ENCODE results near the gene NFKBIE. TPM values are rescaled to one million over a fixed set of nuclear protein-coding genes. Genes with fewer than 3 reads are reported as not detected.

The NFKBIE gene
- total and polyA plus RNA-seq, 9 of the 15 experiments (the other 6 are each of a cell fraction or from before 2014, with no cell fraction given): 2.1 to 16.4 (median 11.7) TPM

- TF ChIP-seq HDAC8 (tag; IDR thresholded peaks at IDR 0.05) (no peak), ZNF263 (CRISPR knock-in tag; IDR thresholded peaks at IDR 0.05; ENCODE audit: borderline replicate concordance) (no peak), MCM5 (IDR thresholded peaks at IDR 0.05; ENCODE audit: low read depth) (no peak), MEIS2 (IDR thresholded peaks at IDR 0.05; ENCODE audit: partially characterized antibody) (no peak), HMG20B (CRISPR knock-in tag; IDR thresholded peaks at IDR 0.05) (no peak), EHMT2 (IDR thresholded peaks at IDR 0.05) (no peak), MTA1 (IDR thresholded peaks at IDR 0.05; ENCODE audit: borderline replicate concordance) (no peak), DPF2 (IDR thresholded peaks at IDR 0.05) (no peak), ILK (tag; IDR thresholded peaks at IDR 0.05; ENCODE audit: borderline replicate concordance, low read depth) (no peak), SRSF3 (IDR thresholded peaks at IDR 0.05; ENCODE audit: insufficient read depth, low read length) (no peak), SAFB (IDR thresholded peaks at IDR 0.05; ENCODE audit: borderline replicate concordance, low read depth, low read length) (no peak), RNF2 (IDR thresholded peaks at IDR 0.05) (no peak), ZNF24 (IDR thresholded peaks at IDR 0.05) (no peak), GTF2A2 (tag; IDR thresholded peaks at IDR 0.05) (no peak), FOXM1 (IDR thresholded peaks at IDR 0.05; ENCODE audit: low read depth) (no peak), FOXM1 (CRISPR knock-in tag; IDR thresholded peaks at IDR 0.05; ENCODE audit: low read depth) (no peak), RBM14 (IDR thresholded peaks at IDR 0.05; ENCODE audit: borderline replicate concordance, insufficient read depth, low read depth, low read length) (no peak), ZNF740 (CRISPR knock-in tag; IDR thresholded peaks at IDR 0.05) (no peak), ZNF740 (tag; IDR thresholded peaks at IDR 0.05) (no peak), GTF2B (IDR thresholded peaks at IDR 0.05; ENCODE audit: extremely low read depth, insufficient read length) (no peak), TFAM (CRISPR knock-in tag; conservative IDR thresholded peaks at IDR 0.05) (no peak), TAF9B (IDR thresholded peaks at IDR 0.05; ENCODE audit: partially characterized antibody) (no peak), FOSL1 (tag; conservative IDR thresholded peaks at IDR 0.05) (no peak), ZNF583 (CRISPR knock-in tag; IDR thresholded peaks at IDR 0.05) (no peak)
- TF ChIP-seq, protein P1, sequence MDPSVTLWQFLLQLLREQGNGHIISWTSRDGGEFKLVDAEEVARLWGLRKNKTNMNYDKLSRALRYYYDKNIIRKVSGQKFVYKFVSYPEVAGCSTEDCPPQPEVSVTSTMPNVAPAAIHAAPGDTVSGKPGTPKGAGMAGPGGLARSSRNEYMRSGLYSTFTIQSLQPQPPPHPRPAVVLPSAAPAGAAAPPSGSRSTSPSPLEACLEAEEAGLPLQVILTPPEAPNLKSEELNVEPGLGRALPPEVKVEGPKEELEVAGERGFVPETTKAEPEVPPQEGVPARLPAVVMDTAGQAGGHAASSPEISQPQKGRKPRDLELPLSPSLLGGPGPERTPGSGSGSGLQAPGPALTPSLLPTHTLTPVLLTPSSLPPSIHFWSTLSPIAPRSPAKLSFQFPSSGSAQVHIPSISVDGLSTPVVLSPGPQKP (CRISPR knock-in tag; IDR thresholded peaks at IDR 0.05): no peak
- TF ChIP-seq, protein P2, sequence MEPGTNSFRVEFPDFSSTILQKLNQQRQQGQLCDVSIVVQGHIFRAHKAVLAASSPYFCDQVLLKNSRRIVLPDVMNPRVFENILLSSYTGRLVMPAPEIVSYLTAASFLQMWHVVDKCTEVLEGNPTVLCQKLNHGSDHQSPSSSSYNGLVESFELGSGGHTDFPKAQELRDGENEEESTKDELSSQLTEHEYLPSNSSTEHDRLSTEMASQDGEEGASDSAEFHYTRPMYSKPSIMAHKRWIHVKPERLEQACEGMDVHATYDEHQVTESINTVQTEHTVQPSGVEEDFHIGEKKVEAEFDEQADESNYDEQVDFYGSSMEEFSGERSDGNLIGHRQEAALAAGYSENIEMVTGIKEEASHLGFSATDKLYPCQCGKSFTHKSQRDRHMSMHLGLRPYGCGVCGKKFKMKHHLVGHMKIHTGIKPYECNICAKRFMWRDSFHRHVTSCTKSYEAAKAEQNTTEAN (CRISPR knock-in tag; IDR thresholded peaks at IDR 0.05): no peak
- TF ChIP-seq, protein P3, sequence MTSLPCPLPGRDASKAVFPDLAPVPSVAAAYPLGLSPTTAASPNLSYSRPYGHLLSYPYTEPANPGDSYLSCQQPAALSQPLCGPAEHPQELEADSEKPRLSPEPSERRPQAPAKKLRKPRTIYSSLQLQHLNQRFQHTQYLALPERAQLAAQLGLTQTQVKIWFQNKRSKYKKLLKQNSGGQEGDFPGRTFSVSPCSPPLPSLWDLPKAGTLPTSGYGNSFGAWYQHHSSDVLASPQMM (CRISPR knock-in tag; IDR thresholded peaks at IDR 0.05): no peak
Measured at GRCh38 chr6:44253307-44254101, 11.8 kb downstream of the NFKBIE start (continued).
